Measurements from ENCODE around the gene BTRC.
A peak's percentile ranks its signal among the peaks of the same experiment; 100 is the strongest.
"Not testable (repeated sequence)": the region's sequence is repeated elsewhere in the genome, so short reads cannot be mapped to it uniquely, and the experiment has no call there.

The BTRC gene

GRCh38 chr10:101351017-101351416, 2.9 kb upstream of the BTRC start:
- FAIRE-seq = no peak

- FAIRE-seq = no peak
These were observed 2.5 kb upstream of the BTRC start for GRCh38 chr10:101351477-101351876.

GRCh38 chr10:101352857-101353256, 1.1 kb upstream of the BTRC start:
- FAIRE-seq = not testable (repeated sequence)

GRCh38 chr10:101354328-101355071, 535 bp downstream of the BTRC start:
- no peak for FAIRE-seq

- no peak for FAIRE-seq
These were observed 1.2 kb downstream of the BTRC start for GRCh38 chr10:101355072-101355706.

GRCh38 chr10:101356132-101356531, 2.2 kb downstream of the BTRC start:
- FAIRE-seq = no peak

- no peak for FAIRE-seq
These were observed 4.0 kb downstream of the BTRC start for GRCh38 chr10:101357958-101358357.

GRCh38 chr10:101358706-101359300, 4.8 kb downstream of the BTRC start:
- no peak for FAIRE-seq

- FAIRE-seq = not testable (repeated sequence)
These were observed 6.1 kb downstream of the BTRC start for GRCh38 chr10:101360090-101360489.

- not testable (repeated sequence) for FAIRE-seq
These were observed 6.9 kb downstream of the BTRC start for GRCh38 chr10:101360841-101361240.

GRCh38 chr10:101363850-101364400, 10.0 kb downstream of the BTRC start:
- no peak for FAIRE-seq

- peak; percentile 94 for FAIRE-seq
These were observed 10.8 kb downstream of the BTRC start for GRCh38 chr10:101364721-101365120.

GRCh38 chr10:101367569-101368453, 13.8 kb downstream of the BTRC start:
- FAIRE-seq = no peak

GRCh38 chr10:101373063-101373462, 19.1 kb downstream of the BTRC start:
- FAIRE-seq = no peak

GRCh38 chr10:101373993-101374392, 20.0 kb downstream of the BTRC start:
- FAIRE-seq = not testable (repeated sequence)

- no peak for FAIRE-seq
These were observed 21.1 kb downstream of the BTRC start for GRCh38 chr10:101375076-101375475.

GRCh38 chr10:101379663-101380352, 25.8 kb downstream of the BTRC start:
- FAIRE-seq = no peak

- FAIRE-seq = no peak
These were observed 26.5 kb downstream of the BTRC start for GRCh38 chr10:101380353-101381017.

GRCh38 chr10:101385866-101386658, 32.1 kb downstream of the BTRC start:
- FAIRE-seq = no peak

- FAIRE-seq = peak; percentile 83
These were observed 32.8 kb downstream of the BTRC start for GRCh38 chr10:101386659-101387259.

Measured in A204.1 (cell line).